GM19467 (cell line): ENCODE measurements around the gene ZNF521.

Source experiments
- ATAC-seq: cut with Tn5 transposase; IDR thresholded peaks from one replicate; pipeline ENCODE4 v1.9.1; 2021; ENCODE audit warnings: mild to moderate bottlenecking, moderate library complexity; ENCODE audit not compliant: unreplicated experiment

Gene ZNF521

GRCh38 chr18:25256439-25256838, 95.5 kb downstream of the ZNF521 start:
- no peak for ATAC-seq

GRCh38 chr18:25253779-25254178, 98.2 kb downstream of the ZNF521 start:
- ATAC-seq: no peak

- no peak for ATAC-seq
These were observed 98.8 kb downstream of the ZNF521 start for GRCh38 chr18:25253136-25253535.

- ATAC-seq: no peak
These were observed 100.9 kb downstream of the ZNF521 start for GRCh38 chr18:25251068-25251467.

GRCh38 chr18:25250474-25250851, 101.5 kb downstream of the ZNF521 start:
- ATAC-seq: no peak

- no peak for ATAC-seq
These were observed 103.2 kb downstream of the ZNF521 start for GRCh38 chr18:25248755-25249154.

- ATAC-seq: no peak
These were observed 104.2 kb downstream of the ZNF521 start for GRCh38 chr18:25247725-25248124.

GRCh38 chr18:25244924-25245698, 106.9 kb downstream of the ZNF521 start:
- ATAC-seq: no peak

GRCh38 chr18:25244170-25244569, 107.8 kb downstream of the ZNF521 start:
- no peak for ATAC-seq

- ATAC-seq: no peak
These were observed 108.2 kb downstream of the ZNF521 start for GRCh38 chr18:25243754-25244153.

GRCh38 chr18:25243257-25243656, 108.7 kb downstream of the ZNF521 start:
- no peak for ATAC-seq

GRCh38 chr18:25240420-25240770, 111.6 kb downstream of the ZNF521 start:
- no peak for ATAC-seq

- ATAC-seq: no peak
These were observed 112.2 kb downstream of the ZNF521 start for GRCh38 chr18:25239581-25240419.

- no peak for ATAC-seq
These were observed 112.8 kb downstream of the ZNF521 start for GRCh38 chr18:25239151-25239550.

- no peak for ATAC-seq
These were observed 114.2 kb downstream of the ZNF521 start for GRCh38 chr18:25237571-25238267.

- no peak for ATAC-seq
These were observed 115.2 kb downstream of the ZNF521 start for GRCh38 chr18:25236736-25237135.

- no peak for ATAC-seq
These were observed 116.4 kb downstream of the ZNF521 start for GRCh38 chr18:25235401-25236042.

- no peak for ATAC-seq
These were observed 117.1 kb downstream of the ZNF521 start for GRCh38 chr18:25234740-25235345.

GRCh38 chr18:25234322-25234639, 117.7 kb downstream of the ZNF521 start:
- no peak for ATAC-seq

- ATAC-seq: no peak
These were observed 118.2 kb downstream of the ZNF521 start for GRCh38 chr18:25233528-25234321.
